ENCODE measurements around the gene PROM2.

- TF ChIP-seq CTCF (IDR thresholded peaks at IDR 0.05): no peak
- no peak for TF ChIP-seq EP300 (IDR thresholded peaks at IDR 0.05)
- TF ChIP-seq POLR2A (IDR thresholded peaks at IDR 0.05; ENCODE audit: low read depth): no peak
- no peak for TF ChIP-seq POLR2AphosphoS5 (IDR thresholded peaks at IDR 0.05)
Measured at GRCh38 chr2:95301876-95302641, 27.8 kb downstream of the PROM2 start.
